Fibroblast of pulmonary artery (primary cell): ENCODE results near the gene GHR.
A peak's percentile ranks its signal among the peaks of the same experiment; 100 is the strongest.
"Not testable (repeated sequence)": the region's sequence is repeated elsewhere in the genome, so short reads cannot be mapped to it uniquely, and the experiment has no call there.

ENCODE experiments used
- DNase-seq: peaks from one replicate; pipeline ENCODE4 v3.0.0-alpha.2; 2010; ENCODE audit warnings: low read depth
- H3K4me3 ChIP-seq: replicated peaks from 2 replicates; pipeline ENCODE4 v1.5.1; 2011; ENCODE audit warnings: low read depth, mild to moderate bottlenecking, control low read depth, low read length, moderate library complexity
- TF ChIP-seq, protein P1 (sequence below): IDR thresholded peaks from 2 replicates; pipeline ENCODE4 v1.5.1; 2011; ENCODE audit warnings: mild to moderate bottlenecking, control low read depth, low read length, inconsistent platforms; ENCODE audit errors: missing control alignments

Gene GHR

DNA sequence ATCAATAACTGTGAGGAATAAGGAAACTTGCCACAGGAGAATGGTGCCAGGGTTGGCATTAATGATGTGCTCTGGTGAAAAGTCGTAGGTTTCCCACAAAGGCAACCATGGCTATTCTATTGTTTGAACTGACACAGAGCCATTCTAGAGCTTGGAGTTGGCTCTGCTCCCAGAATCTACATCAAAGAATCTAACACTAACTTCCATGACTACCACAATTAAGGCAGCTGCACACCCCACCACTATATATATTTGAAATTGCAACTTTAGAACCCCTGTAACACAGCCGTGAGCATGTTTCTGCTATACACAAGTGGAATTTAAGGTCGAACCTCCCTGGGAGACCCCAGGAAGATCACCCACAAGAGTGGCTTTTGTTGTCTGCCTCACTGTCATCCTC is 243.6 kb downstream of the GHR start:
- no peak overlapping the region for H3K4me3 ChIP-seq
- DNase-seq: peak; percentile 4
- TF ChIP-seq, protein P1, sequence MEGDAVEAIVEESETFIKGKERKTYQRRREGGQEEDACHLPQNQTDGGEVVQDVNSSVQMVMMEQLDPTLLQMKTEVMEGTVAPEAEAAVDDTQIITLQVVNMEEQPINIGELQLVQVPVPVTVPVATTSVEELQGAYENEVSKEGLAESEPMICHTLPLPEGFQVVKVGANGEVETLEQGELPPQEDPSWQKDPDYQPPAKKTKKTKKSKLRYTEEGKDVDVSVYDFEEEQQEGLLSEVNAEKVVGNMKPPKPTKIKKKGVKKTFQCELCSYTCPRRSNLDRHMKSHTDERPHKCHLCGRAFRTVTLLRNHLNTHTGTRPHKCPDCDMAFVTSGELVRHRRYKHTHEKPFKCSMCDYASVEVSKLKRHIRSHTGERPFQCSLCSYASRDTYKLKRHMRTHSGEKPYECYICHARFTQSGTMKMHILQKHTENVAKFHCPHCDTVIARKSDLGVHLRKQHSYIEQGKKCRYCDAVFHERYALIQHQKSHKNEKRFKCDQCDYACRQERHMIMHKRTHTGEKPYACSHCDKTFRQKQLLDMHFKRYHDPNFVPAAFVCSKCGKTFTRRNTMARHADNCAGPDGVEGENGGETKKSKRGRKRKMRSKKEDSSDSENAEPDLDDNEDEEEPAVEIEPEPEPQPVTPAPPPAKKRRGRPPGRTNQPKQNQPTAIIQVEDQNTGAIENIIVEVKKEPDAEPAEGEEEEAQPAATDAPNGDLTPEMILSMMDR: no peak

DNA sequence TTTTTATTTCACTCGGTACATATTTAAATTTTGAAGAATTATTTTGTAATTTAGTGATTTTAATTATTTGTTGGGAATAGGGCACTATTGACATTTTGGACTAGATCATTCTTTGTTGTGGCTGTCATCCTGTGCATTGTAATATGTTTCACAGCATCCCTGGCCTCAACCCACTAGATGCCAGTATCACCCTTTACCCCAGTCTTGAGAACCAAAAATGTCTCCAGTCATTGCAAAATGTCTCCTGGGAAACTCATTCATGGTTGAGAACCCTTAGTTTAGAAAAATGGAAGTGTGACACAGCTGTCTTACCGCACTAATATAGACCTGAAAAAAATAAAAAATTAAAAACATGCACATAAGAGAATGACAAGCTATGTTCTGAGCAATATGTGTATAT is 245.0 kb downstream of the GHR start:
- TF ChIP-seq, protein P1: no peak
- DNase-seq: no peak
- H3K4me3 ChIP-seq: no peak overlapping the region

DNA sequence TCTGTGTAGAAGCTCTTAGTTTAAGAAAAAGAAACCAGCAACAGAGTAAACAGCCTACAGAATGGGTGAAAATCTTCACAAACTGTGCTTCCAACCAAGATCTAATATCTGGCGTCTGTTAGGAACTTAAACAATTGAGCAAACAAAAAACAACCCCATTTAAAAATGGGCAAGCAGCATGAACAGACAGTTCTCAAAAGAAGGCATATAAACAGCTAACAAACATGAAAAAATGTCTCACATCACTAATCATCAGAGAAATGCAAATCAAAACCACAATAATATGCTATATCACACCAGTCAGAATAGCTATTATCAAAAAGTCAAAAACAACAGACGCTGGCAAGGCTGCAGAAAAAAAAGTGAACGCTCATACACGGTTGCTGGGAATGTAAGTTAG is 249.7 kb downstream of the GHR start:
- TF ChIP-seq, protein P1: no peak
- no peak overlapping the region for H3K4me3 ChIP-seq
- DNase-seq: no peak

DNA sequence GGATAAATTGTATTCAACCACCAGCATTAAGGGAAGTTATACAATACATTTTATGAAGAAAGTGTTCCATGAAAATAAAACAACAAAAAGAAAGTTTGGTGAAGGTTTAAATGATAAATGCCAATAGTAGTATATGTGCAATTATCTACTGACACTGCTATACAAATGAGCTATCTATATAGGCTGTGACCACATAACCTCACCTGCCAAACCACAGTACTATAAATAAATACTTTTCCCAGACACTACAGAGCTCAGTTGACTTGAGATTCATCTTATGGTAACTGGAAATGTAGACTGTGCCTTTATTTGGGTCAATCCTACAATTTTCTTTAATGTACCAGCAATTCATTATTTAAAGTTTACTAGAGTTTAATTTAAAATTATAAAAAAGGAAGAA is 252.4 kb downstream of the GHR start:
- H3K4me3 ChIP-seq: no peak overlapping the region
- no peak for DNase-seq
- TF ChIP-seq, protein P1: no peak

DNA sequence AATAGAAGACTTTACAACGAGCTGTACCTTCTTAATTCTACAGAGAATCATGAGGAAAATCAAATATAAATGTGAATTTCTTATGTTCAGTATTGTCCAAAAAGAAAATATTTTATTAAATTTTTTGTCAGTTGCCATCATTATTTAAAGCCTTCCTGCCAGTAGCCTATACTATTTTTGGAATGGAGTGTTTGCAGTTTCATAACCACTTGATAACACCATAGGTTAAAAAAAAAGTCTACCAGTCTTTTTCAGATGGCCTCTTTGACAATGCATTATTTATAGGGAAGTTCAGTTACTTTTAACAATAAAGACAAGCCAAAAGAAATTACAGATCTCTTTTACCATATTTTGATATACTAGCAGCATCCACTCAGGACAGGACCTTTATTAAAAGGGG is 253.1 kb downstream of the GHR start:
- TF ChIP-seq, protein P1: no peak

DNA sequence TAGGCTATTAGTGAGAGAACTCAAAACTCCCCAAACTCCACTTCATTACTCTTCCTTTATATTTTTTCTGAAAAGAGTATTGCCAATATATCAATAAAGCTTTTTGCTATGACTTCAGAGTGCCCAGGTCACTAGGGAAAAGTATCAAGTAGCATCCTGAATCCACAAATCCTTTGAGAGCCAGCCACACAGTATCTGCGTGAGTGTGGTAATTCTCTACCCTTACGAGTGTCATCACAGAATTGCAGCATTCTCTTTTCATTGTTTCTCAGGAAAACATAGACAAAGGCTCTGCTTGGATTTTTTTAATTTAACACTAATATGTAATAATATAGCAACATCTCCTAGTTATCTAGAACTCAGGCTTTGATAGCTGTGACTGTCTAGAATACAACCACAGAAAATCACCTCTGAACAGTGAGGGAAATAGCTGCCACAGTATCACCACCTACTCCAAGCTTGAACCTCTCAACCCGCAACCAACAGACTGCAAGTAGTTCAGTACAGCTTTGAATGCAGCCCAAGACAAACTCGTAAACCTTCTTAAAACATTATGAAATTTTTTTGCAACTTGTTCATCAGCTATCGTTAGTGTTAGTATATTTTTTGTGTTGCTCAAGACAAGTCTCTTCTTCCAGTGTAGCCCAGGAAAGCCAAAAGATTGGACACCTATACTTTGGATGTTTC is 254.1 kb downstream of the GHR start:
- TF ChIP-seq, protein P1: no peak
- DNase-seq: no peak
- no peak overlapping the region for H3K4me3 ChIP-seq

More for the DNA sequence above, 253.1 kb downstream of the GHR start:
- no peak for DNase-seq
- H3K4me3 ChIP-seq: no peak overlapping the region

DNA sequence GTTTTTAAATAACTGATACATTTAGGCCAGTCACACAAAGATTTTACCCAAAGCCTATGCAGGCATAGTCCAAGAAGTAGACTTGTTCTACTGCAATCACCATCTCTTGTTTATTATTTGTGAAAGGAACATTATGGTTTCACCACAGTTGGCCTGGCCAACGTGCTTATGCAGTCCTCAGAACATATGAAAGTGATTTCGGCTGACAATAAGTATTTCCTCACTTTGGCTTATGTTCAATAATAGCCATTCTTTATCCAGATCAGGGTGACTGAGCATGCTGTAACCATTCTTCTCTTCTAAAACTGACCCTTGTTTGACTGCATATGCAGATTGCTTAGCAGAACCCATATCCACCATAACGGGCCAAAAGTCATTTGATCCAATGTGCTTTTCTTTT is 256.8 kb downstream of the GHR start:
- no peak overlapping the region for H3K4me3 ChIP-seq
- TF ChIP-seq, protein P1: no peak
- DNase-seq: no peak

DNA sequence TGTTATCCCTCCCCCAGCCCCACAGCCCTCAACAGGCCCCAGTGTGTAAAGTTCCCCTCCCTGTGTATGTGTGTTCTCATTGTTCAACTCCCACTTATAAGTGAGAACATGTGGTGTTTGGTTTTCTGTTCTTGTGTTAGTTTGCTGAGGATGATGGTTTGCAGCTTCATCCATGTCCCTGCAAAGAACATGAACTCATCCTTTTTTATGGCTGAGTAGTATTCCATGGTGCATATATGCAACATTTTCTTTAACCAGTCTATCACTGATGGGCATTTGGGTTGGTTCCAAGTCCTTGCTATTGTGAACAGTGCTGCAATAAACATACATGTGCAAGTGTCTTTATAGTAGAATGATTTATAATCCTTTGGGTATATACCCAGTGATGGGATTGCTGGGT is 261.8 kb downstream of the GHR start:
- not testable (repeated sequence) for H3K4me3 ChIP-seq, DNase-seq
